GM19372 (cell line): Measurements from ENCODE around the gene PCGF1.

Experiments
- ATAC-seq: cut with Tn5 transposase; IDR thresholded peaks from one replicate; pipeline ENCODE4 v1.9.1; 2021; ENCODE audit warnings: mild to moderate bottlenecking, low read depth, moderate library complexity; ENCODE audit not compliant: unreplicated experiment

The PCGF1 gene

GRCh38 chr2:74538881-74539339 is 31.4 kb upstream of the PCGF1 start:
- ATAC-seq, result no peak

GRCh38 chr2:74537140-74537539 is 29.6 kb upstream of the PCGF1 start:
- no peak for ATAC-seq

DNA sequence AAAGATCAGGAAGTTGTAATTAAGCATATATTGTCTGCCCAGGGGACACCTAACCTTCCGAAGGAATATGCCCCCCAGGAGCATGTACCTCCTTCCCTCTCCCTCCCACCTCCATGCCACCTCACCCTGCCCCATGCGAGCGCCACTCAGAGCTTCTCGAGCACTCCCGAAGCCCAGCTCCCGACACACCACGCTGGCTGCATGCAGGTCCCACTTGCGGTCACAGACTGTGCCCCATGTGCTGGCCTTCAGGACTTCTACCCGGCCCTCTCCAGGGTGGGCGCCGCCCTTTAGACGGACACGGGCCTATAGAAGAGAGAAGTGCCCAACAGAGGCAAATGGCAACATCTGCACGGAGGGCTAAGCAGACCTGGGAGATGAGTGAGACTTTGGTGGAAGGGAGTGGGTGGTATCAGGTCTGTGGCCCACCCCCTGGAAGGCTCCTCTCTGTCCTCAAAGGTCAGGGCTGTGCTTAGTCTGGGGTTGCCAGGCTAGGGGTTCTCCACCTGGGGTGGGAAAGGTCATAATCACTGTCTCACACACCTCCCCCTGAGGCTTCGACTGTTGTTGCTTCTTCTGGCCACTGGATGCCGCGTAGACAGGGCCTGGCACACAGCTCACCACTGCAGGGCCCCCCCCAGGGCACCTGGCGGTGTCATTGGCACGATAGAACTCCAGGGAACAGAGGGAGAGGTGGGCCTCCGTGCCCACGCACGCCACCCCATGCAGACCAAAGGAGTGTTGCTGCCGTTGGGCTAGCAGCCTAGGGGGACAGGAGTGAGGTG is 28.9 kb upstream of the PCGF1 start:
- ATAC-seq, result no peak

DNA sequence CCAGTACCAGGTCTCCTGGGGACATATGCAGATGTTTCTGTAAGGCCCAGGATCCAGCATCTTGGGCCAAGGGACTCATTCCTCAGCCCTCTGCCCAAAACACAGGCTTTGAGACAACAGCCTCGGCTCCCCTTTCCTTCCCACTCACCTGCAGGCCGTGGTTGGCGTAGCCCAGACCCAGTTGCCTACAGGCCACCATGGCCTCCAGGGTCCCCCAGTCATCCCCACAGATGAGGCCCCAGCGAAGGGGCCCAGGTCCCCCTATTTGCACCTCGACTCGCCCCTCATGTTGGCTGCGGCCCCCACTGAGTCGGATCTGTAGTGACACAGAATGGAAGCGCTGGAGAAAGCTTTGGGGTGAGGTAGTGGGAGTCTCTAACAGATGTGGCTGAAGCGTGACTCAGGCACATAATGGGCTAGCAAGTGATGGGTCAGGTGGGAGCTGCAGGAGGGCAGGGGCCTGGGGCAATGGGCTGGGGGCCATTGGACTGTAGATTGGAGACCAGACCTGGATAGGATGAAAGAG is 28.0 kb upstream of the PCGF1 start:
- no peak for ATAC-seq

DNA sequence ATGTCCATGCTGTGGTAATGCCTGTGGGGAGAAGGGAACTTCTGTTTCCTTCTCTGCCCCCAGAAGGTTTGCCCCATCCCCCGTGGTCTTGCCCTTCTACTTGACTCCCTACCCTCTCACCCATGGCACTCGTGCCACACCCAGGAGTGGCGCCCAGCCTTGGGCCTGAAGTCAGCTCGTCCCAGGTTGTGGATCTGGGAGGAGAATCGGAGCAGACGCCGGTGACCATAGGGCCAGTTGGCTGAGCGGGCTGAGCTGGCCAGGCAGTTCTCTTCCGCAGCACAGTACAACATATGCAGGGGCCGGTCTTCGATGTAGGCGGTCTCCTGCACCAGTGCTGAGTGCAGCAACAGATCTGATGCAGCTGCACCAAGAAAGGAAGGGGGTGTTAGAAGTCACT is 26.9 kb upstream of the PCGF1 start:
- no peak for ATAC-seq

GRCh38 chr2:74533464-74533863 is 26.0 kb upstream of the PCGF1 start:
- no peak for ATAC-seq

- ATAC-seq, result no peak
Observed at GRCh38 chr2:74532222-74532621, 24.7 kb upstream of the PCGF1 start.

DNA sequence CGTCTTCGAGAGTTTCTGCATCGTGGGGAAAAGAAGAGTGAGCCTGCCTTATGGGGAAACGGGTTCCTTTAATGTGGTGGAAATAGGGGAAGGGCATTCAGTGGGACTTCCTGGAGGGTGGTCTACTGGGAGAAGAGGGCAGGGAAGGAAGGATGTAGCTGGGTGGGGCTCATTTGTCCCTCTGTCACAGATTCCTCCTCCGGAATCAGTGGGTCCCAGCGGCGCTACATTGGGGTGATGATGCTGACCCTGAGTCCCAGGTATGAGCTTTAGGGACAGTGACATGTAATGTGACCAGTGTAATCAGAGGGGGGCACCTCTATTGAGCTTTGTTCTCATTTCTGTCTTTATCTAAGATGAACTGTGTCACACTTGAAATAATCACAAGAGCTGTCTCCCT is 24.2 kb upstream of the PCGF1 start:
- no peak for ATAC-seq

GRCh38 chr2:74530239-74531187 is 23.0 kb upstream of the PCGF1 start:
- peak; percentile 28 for ATAC-seq

DNA sequence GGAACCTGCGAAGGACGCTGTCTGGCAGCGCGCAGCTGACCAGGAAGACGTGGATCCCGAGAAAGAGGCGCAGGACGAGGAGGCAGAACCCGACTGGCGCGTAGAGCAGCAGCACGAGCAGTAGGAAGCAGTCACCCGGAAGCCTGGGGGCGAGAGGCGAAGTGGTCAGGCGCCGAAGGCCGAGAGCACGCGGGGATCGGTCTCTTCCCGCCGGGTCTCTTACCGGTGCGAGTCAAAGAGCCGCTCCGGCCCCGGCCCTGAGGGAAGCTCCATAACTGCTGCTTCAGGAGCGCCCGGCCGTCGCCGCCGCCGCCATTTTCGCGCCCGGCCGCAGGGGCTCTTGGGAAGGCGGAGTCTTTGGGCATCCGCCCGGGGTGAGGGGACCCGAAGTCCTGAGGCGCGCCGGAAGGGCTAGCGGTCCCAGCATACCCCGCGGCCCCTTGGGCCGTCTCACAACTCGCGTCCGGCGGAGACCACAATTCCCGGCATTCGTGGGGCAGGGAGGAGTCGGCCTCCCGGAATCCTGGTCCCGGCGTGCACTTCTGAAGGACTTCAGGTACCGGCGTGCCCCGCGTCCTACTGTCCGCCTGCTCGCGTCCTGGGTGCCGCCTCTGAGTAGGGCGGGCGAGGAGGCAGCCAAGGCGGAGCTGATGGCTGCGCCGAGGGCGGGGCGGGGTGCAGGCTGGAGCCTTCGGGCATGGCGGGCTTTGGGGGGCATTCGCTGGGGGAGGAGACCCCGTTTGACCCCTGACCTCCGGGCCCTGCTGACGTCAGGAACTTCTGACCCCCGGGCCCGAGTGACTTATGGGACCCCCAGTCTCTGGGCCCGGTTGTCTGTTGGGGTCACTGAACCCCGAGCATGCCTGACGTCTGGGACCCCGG is 22.1 kb upstream of the PCGF1 start, which contains the start of the genes AUP1 and HTRA2:
TSS of gene AUP1 (minus strand) at position 350 of the 882 bp plus-strand sequence. CDS start at position 273, 77 bp downstream.
TSS of gene HTRA2 (plus strand) at position 577 of the 882 bp plus-strand sequence. CDS start at position 651, 74 bp downstream.
- peak; percentile 80 for ATAC-seq

GRCh38 chr2:74528600-74529356 is 21.3 kb upstream of the PCGF1 start:
- ATAC-seq, result peak; percentile 0

- no peak for ATAC-seq
Observed at GRCh38 chr2:74527741-74528140, 20.2 kb upstream of the PCGF1 start.

DNA sequence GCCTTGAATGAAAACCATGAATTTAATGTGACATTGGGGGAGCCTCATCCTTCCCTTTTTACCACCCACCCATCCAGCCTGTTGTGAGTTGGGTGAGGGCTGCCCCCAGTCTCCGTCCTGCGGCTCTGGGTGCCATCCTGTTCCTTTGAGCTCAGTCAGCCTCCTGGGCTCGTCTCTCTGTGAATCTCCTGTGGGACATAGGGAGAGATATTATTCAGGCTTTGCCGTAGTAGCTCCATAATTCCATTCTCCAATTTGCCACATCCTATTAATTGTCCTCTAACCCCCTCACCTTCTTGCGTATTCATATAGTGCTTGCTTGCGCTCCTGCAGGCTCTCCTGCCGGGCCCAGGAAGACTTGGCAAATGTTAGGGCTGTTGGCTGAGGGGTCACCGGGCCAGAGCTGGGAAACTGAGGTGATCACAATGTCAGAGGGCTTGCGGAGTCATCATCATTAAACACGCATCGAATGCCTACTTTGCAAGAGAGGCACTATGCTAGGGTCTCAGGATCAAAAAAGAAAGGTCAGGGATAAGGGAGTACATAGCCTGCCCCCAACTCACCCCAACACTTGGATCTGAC is 19.2 kb upstream of the PCGF1 start:
- no peak for ATAC-seq

DNA sequence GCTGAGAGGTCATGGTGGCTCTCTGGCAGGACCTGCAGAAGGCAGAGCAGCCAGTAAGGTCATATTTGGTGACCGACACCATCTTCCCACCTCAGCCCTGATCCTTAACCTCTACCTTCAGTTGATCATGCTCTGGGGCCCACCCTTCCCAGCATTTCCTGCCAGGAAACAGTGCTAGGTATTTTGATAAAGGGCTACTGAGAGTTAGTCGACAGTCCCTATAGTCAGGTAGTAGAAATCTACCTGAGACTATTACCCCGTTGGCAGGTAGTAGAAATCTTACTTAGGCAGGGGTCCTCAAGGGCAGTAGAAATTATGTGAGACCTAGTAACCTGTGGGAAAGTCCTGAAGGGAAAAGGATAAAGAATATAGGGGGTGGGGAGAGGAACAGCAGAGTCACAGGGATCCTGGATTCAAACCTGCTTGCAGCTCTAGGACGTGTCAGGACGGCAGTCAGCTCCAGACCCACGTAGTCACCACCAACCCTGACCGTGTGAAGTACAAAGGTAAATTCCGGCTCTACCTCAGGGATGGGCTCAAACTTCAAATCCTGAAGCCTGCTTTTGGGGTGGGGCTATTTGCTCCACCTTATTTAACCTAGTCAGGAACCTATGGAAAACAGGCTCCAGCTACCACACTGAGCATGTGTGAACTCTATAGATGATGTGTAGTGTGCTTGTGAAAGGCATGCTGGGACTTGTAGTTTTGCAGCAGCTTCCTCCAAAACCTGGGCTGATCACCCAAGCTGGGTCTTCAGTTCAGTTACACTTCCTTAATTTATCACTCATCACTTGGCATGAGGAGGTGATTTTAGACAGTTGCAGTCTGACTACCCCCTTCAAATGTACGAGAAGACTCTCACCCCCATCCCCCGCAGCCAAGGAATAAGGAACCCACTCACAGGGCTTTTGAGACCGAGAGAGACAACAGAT is 18.5 kb upstream of the PCGF1 start, which contains the start of gene DQX1:
TSS of gene DQX1 (minus strand) at position 515 of the 932 bp plus-strand sequence. CDS start at position 13, 502 bp downstream.
- ATAC-seq, result no peak

DNA sequence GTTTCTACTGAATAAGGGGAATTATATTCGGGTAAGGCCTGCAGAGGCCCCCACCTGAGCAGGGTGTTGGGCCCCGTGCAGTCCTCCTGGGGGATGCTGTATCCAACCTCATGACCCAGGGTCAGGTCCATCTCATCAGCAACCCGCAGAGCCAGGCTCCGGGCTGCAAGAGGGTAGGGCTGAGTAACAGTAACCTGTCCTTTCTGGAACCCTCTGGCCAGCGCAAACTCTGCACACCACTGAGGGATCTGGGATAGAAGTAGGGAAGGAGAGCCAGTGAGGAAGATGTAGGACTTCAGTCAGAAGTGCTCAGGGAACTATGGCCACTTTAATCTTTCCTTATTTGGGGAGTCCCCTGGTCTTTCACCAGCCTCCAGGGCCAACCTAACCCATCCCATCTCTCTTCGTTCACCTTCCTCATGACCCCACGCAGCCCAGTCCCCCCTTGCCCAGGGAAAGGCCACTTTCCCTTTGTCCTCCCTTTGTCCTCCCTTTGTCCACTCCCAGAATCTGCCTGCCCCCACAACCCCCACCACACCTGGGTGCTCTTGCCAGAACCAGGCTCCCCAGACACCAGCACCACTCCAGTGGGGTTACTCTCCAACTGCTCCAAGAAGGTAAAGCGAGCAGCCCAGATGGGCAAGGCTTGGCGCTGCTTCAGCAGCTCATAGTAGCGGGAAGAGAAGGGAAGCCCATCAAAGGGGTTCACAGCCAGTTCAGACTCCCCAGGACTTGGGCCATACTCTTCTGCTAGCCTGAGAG is 17.6 kb upstream of the PCGF1 start:
- no peak for ATAC-seq

DNA sequence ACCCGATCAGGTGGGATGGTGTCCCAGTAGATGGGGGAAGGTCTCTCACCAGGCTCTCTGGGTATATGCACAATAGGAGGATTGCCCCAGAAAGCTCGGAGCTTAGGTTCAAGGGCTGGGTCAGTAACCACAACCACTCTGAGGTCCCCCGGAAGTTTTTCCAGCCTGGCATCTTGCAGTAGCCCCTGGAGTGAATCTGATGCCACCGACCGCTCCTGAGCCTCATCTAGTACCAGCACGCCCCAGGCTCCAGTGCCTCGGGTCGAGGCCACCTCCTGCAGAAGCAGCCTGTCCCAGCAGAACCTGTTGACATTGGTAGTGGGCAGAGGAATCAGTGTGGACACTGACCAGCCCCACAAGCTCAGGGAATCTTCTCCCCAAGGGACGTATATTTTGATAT is 16.5 kb upstream of the PCGF1 start:
- ATAC-seq, result no peak

- no peak for ATAC-seq
Observed at GRCh38 chr2:74522516-74522915, 15.0 kb upstream of the PCGF1 start.
